Large intestine (tissue), 3 donors: ENCODE results near the gene ACSS1. TPM values are rescaled to one million over a fixed set of nuclear protein-coding genes. Genes with fewer than 3 reads are reported as not detected.

Source experiments
- DNase-seq, 2 donors: peaks; one replicate each; pipeline versions ENCODE4 v3.0.0 to v3.0.0-alpha.2; 2013
- H3K27ac ChIP-seq: one replicate; pipeline ENCODE4 v1.5.1; 2013; ENCODE audit warnings: low read length
- H3K27me3 ChIP-seq: 2 replicates; pipeline ENCODE4 v1.6.1; 2013; ENCODE audit warnings: low read length; ENCODE audit not compliant: control insufficient read depth, insufficient read depth
- H3K36me3 ChIP-seq: 2 replicates; pipeline ENCODE4 v1.6.1; 2013; ENCODE audit warnings: low read length; ENCODE audit not compliant: control insufficient read depth, insufficient read depth
- H3K4me1 ChIP-seq: one replicate; pipeline ENCODE4 v1.6.1; 2013; ENCODE audit warnings: low read length; ENCODE audit not compliant: control insufficient read depth, insufficient read depth
- H3K4me3 ChIP-seq: one replicate; pipeline ENCODE4 v1.5.1; 2013; ENCODE audit warnings: low read length
- H3K9me3 ChIP-seq: one replicate; pipeline ENCODE4 v1.6.1; 2013; ENCODE audit warnings: mild to moderate bottlenecking, low read depth, low read length, moderate library complexity; ENCODE audit not compliant: control insufficient read depth
- WGBS: methylation state at CpG from one replicate; pipeline ENCODE4 v1.1.5; 2013; ENCODE audit warnings: low lambda C conversion rate; ENCODE audit not compliant: insufficient coverage; 5-methylcytosine and 5-hydroxymethylcytosine counted together
- polyA plus RNA-seq: library from polyadenylated mRNA; unstranded; fragments of 120-200 nt; gene quantifications from one replicate; pipeline ENCODE4 v1.2.1, GENCODE V29; 2013

Gene ACSS1
- polyA plus RNA-seq, 1 donor: 102 TPM

DNA sequence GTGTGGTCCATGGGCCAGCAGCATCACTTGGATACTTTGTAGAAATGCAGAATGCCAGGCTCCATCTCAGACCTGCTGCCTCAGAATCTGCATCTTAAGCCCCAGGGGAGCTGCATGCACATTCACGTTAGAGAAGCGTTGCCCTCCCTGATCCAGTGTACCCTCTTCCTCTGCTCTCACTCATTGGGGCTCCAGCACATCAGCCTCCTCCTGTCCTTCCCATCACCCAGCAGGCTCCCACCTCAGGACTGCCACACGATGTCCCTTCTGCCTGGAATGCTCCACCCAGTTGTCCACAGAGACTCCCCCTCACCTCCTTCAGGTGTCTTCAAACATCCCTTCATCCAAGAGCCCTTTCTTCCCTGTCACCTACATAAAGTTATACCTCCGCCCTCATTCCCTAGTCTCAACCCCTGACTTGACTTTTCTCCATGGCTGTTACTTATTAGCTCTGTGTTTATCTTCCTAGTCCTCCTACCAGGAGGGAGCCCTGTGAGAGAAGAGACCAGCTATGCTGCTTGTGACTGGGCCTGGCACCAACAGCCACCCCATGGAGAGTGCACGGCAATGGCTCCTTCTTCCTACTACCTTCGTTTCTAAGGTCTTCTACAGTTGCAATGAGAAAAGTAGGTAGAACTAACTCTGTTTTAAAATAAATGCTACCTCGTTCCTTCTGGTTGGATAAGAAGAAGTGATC lies 3.3 kb upstream of the ACSS1 start:
- H3K27ac ChIP-seq: peak overlapping the region; percentile 68

DNA sequence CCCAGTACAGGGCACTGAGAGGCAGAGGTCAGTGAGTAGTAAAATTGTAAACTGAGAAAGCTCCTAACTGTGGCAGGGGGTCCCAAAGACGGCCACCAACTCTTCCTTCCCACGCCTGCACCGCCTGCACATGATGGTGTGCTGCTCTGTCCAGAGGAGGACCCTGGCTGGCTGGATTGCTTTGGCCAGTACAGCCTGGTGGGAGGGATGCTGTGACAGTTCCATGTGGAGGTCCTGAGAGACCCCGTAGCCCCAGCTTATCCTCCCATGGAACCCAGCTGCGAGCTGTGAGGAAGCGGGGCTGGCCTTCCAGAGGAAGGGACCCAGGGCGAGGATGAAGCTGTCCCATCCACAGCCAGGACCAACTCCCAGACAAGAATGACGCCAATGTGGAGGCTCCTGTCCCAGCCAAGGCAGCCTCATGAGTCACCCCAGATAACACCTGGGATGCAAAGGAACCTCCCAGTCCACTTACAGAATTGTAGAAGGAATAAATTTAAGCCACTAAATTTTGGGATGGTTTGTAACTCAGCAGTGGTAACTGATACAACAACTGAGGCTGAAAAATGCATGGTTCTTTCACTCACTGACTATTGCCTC lies 2.0 kb upstream of the ACSS1 start:
- no CpG with 5 or more reads among the region's 8 CpGs for WGBS
- peaks cover 45% of the 10 kb centered on the region for H3K4me1 ChIP-seq
- H3K4me3 ChIP-seq: no peak overlapping the region
- DNase-seq: no peak
- peaks cover 6% of the 10 kb centered on the region for H3K36me3 ChIP-seq
- no peaks in the 10 kb centered on the region for H3K9me3 ChIP-seq
- no peak overlapping the region for H3K27ac ChIP-seq
- no peaks in the 10 kb centered on the region for H3K27me3 ChIP-seq

More for the DNA sequence above, 3.3 kb upstream of the ACSS1 start:
- Histone ChIP-seq H3K9me3 (no peaks in the 10 kb centered on the region), H3K36me3 (no peaks in the 10 kb centered on the region), H3K4me1 (peaks cover 46% of the 10 kb centered on the region), H3K27me3 (no peaks in the 10 kb centered on the region), H3K4me3 (no peak overlapping the region)
- 80% methylated on average over 1 of the region's 7 CpGs for WGBS
- DNase-seq: peak; percentile 74 to 80

DNA sequence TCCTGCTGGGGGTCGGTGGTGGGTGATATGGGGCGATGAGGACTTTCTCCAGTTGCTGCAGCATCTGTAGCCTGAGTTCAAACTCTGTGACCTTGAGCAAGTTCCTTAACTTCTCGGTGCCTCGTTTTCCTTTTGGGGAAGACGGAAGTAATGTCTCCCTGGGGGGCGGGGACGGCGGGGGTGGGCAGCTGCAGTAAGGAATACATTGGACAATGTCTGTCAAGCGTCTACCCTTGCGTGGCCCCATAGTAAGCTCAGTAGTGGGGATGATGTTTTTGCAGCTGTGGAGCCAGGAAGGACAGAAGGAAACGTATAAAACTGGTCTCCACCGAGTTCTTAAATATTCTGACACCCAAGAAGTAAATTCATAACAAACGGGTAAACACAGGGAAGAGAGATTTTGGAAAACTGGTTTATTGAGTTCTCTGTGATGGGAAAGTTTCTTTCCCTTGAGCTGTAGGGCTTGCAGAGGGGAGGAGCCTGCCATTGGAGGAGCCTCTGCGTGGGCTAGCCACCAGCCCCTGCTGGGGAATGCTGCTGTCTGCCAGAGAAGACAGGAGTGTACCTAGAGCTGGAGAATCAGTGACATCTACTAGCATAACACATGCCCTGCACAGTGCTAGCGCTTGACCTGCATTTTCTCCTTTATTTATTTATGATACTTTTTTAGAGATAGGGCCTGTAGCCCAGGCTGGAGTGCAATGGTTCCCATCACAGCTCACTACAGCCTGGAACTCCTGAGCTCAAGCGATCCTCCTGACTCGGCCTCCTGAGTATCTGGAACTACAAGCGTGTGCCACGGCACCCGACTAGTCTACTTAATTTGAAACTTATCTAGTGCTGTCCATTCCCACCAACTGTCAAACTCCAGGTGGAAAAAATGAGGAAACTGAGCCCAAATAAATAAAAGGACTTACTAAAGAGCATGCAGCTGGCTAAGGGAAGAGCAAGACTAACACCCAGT lies 1.2 kb upstream of the ACSS1 start:
- Histone ChIP-seq H3K27me3 (no peaks in the 10 kb centered on the region), H3K36me3 (peaks cover 6% of the 10 kb centered on the region), H3K9me3 (no peaks in the 10 kb centered on the region), H3K4me3 (peak overlapping the region; percentile 85), H3K27ac (peak overlapping the region; percentile 97), H3K4me1 (peaks cover 46% of the 10 kb centered on the region)
- DNase-seq: peak in 1 of 2 donors; percentile 41
- WGBS: 46% methylated on average over 3 of the region's 20 CpGs

DNA sequence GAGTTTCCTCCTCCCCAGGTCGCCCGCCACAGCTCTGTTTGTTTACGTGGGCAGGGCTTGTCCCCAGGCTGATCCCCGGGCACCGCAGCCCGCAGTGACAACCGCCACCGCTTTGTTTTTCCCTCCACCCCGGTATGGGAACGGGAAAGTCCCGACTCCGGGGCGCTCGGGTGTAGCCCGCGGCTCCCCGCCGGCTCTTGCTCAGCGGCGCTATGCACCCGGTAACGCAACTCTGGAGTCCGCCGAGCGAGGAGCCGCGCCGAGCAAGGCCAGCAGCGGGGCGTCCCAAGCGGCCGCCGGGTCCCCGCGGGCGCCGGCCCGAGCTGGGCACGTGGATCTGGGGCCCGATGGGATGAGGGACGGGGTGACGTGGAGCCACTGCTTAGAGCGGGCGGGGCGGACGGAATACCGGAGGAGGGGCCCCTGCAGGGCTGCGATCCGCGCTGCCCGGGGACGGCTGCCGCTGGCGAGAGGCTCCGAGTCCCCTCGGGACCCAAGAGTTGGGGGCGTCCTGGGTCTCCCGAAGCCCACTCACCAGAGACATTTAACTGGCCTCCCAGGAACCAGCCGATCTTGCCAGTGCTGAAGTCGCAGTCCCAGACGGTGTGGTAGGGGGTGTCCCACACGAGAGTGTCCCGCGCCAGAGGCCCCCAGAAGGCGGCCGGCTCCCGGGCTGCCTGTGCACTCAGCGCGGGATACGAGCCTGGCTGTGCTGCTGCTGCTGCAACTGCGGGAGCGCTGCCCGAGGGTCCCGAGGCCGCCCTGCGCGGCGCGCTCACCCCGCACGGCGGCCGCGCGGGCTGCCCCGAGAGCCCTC lies 497 bp downstream of the ACSS1 start:
- H3K27me3 ChIP-seq: no peaks in the 10 kb centered on the region
- no CpG with 5 or more reads among the region's 86 CpGs for WGBS
- peak; percentile 74 to 86 for DNase-seq
- peaks cover 61% of the 10 kb centered on the region for H3K4me1 ChIP-seq
- H3K4me3 ChIP-seq: peak overlapping the region; percentile 85
- H3K36me3 ChIP-seq: peaks cover 6% of the 10 kb centered on the region
- H3K27ac ChIP-seq: peak overlapping the region; percentile 97
- no peaks in the 10 kb centered on the region for H3K9me3 ChIP-seq

- DNase-seq: no peak
- H3K4me1 ChIP-seq: peaks cover 62% of the 10 kb centered on the region
Observed at GRCh38 chr20:25056690-25057233, 1.2 kb downstream of the ACSS1 start.

DNA sequence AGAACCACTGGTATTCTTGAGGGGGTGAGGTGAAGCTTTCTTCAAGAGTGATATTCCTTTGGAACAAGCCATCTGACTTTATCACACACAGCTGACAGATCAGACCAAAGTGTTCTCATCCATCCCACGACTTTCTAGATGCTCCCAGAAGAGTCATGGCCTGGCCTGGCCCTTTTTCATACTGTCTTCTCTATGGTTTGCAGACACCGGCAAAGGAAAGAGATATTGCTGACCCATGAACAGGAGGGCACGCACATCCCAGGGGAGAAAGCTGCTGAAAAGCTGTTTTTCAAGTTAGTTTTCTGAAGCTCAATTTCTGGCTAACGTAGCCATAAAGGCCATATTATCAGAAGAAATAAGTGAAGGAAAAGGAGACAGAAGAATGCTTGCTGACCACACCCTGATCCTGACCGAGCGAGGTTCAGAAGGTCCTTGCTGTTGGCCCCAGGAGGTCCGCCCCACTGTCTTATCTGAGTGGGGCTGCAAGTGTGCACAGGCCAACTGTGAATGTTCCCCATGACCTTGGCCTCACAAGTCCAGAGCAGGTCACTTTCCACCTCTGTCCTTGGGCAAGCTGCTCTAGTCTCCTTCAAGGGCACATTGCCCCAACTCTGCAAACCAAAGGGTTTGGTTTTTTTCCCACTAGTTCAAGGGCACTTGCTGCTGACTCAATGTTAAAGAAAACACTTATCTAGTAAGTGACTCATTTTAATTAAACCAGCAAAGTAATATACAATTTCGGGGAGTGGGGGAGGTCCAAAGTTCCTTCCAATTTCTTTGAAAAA lies 2.0 kb downstream of the ACSS1 start:
- DNase-seq: peak; percentile 83 to 90
- 50% methylated on average over 1 of the region's 8 CpGs for WGBS
- Histone ChIP-seq H3K4me3 (peak overlapping the region; percentile 85), H3K27me3 (no peaks in the 10 kb centered on the region), H3K4me1 (peaks cover 56% of the 10 kb centered on the region), H3K36me3 (peaks cover 16% of the 10 kb centered on the region), H3K27ac (peak overlapping the region; percentile 97), H3K9me3 (no peaks in the 10 kb centered on the region)

More at GRCh38 chr20:25056690-25057233, 1.2 kb downstream of the ACSS1 start:
- Histone ChIP-seq H3K9me3 (no peaks in the 10 kb centered on the region), H3K27me3 (no peaks in the 10 kb centered on the region), H3K27ac (peak overlapping the region; percentile 97), H3K4me3 (peak overlapping the region; percentile 85), H3K36me3 (peaks cover 8% of the 10 kb centered on the region)
- no CpG with 5 or more reads among the region's 24 CpGs for WGBS

GRCh38 chr20:25054995-25055629 lies 2.8 kb downstream of the ACSS1 start:
- Histone ChIP-seq H3K4me3 (peak overlapping the region; percentile 4), H3K9me3 (no peaks in the 10 kb centered on the region), H3K36me3 (peaks cover 23% of the 10 kb centered on the region), H3K4me1 (peaks cover 52% of the 10 kb centered on the region), H3K27me3 (no peaks in the 10 kb centered on the region), H3K27ac (peak overlapping the region; percentile 97)
- peak in 1 of 2 donors; percentile 40 for DNase-seq
- no CpG with 5 or more reads among the region's 10 CpGs for WGBS

- peaks cover 28% of the 10 kb centered on the region for H3K36me3 ChIP-seq
- no peaks in the 10 kb centered on the region for H3K27me3 ChIP-seq
- peak; percentile 61 to 76 for DNase-seq
- peak overlapping the region; percentile 97 for H3K27ac ChIP-seq
- no CpG with 5 or more reads among the region's 3 CpGs for WGBS
- H3K4me3 ChIP-seq: no peak overlapping the region
- H3K4me1 ChIP-seq: peaks cover 54% of the 10 kb centered on the region
- H3K9me3 ChIP-seq: no peaks in the 10 kb centered on the region
Observed at GRCh38 chr20:25054096-25054820, 3.7 kb downstream of the ACSS1 start.
